ENCODE results near the gene CDCP1. TPM values are rescaled to one million over a fixed set of nuclear protein-coding genes. Genes with fewer than 3 reads are reported as not detected.

The CDCP1 gene
- total RNA-seq, 4 donors from 2014 or later: 77.4 to 85.6 (median 80.3) TPM

DNA sequence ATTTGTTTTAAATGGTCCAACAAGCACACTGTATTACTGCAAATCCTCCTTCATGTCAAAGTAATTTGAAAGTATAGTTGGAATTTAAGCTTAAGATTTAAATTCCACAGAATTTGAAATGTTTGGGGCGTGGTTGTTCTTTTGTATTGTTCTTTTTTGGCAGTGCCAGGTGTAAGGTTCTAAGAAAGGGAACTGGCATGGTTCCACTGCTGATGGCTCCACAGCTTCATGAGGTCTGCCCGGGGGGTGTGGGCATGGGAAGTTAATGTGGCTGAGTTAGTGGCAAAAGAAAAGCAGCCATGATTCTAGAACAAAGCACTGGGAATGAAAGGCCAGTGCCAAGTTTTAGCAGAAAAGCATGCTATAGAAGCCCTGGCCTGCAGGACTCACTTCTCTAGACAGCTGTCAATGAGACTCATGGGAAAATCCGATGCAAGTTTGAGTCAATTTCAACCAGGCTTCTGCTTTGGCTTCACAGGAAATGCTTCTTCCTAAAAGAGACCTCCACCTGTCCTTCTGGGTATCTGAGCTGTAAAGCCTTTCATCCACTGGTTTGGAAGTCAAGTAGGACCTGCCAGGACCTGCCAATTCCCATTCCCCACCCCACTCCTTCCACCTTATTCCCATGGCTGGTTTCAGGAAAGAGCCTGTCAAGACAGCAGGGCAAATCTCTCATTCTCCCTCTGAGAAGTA is 18.9 kb downstream of the CDCP1 start:
- Histone ChIP-seq H3K27me3 (no peaks in the 10 kb centered on the region), H3K27ac (no peak overlapping the region), H3K4me1 (peaks cover 39% of the 10 kb centered on the region), H3K9me3 (no peaks in the 10 kb centered on the region), H3K4me3 (no peak overlapping the region), H3K36me3 (no peaks in the 10 kb centered on the region)
- no peak for DNase-seq (ENCODE audit: low spot score in 2 of 2)
- WGBS: 42% methylated on average over 3 of the region's 3 CpGs
- TF ChIP-seq, protein P1, sequence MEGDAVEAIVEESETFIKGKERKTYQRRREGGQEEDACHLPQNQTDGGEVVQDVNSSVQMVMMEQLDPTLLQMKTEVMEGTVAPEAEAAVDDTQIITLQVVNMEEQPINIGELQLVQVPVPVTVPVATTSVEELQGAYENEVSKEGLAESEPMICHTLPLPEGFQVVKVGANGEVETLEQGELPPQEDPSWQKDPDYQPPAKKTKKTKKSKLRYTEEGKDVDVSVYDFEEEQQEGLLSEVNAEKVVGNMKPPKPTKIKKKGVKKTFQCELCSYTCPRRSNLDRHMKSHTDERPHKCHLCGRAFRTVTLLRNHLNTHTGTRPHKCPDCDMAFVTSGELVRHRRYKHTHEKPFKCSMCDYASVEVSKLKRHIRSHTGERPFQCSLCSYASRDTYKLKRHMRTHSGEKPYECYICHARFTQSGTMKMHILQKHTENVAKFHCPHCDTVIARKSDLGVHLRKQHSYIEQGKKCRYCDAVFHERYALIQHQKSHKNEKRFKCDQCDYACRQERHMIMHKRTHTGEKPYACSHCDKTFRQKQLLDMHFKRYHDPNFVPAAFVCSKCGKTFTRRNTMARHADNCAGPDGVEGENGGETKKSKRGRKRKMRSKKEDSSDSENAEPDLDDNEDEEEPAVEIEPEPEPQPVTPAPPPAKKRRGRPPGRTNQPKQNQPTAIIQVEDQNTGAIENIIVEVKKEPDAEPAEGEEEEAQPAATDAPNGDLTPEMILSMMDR (IDR thresholded peaks at IDR 0.05): no peak
- TF ChIP-seq EP300 (IDR thresholded peaks at IDR 0.05): no peak
- TF ChIP-seq POLR2A (IDR thresholded peaks at IDR 0.05): no peak
- TF ChIP-seq POLR2AphosphoS5 (IDR thresholded peaks at IDR 0.05): no peak

DNA sequence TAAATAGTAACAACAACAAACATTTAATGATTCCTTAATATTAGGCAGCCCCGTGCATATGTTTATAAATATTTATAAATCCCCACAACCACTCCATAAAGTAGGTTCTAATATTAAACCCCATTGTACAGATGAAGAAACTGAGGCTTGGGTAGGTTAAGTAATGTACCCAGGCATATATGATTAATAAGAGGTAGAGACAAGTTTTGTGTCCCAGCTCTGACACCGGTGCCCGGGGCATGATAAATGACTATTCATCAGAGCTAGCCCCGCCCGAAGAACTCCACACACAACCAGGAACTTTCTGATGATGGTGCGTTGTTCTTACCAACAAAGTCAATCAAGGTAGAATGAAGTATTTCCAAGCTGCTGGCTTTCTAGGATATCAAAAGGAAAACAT is 19.4 kb downstream of the CDCP1 start:
- WGBS: 74% methylated on average over 6 of the region's 6 CpGs
- no peak overlapping the region for H3K4me3 ChIP-seq
- H3K27me3 ChIP-seq: no peaks in the 10 kb centered on the region
- no peak overlapping the region for H3K27ac ChIP-seq
- TF ChIP-seq, protein P1 (IDR thresholded peaks at IDR 0.05): no peak
- TF ChIP-seq POLR2A (IDR thresholded peaks at IDR 0.05): no peak
- no peak for TF ChIP-seq EP300 (IDR thresholded peaks at IDR 0.05)
- no peak for TF ChIP-seq POLR2AphosphoS5 (IDR thresholded peaks at IDR 0.05)
- H3K4me1 ChIP-seq: peaks cover 39% of the 10 kb centered on the region
- no peaks in the 10 kb centered on the region for H3K36me3 ChIP-seq
- H3K9me3 ChIP-seq: no peaks in the 10 kb centered on the region
- DNase-seq (ENCODE audit: low spot score in 2 of 2): no peak

DNA sequence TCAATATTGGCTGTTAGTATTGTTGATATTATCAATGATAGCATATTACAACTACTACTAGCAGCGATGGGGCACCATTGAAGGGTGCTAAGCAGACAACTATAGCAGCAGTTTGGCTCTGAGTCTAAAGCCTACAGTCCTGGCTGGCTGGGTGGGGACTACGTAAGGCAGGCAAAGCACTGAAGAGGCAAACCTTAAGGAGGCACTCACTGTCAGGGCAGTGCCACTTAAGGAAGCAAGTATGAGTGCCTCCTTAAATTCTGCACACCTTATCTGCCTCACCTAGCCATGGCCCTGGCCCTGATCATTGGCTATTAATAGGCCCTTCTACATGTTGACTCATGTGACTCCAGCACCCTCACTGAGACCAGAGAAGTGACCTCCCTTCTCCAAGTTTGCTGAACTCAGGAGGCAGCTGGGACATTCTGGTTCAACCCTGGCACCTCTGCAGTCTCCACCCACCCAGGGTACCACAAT is 20.6 kb downstream of the CDCP1 start:
- WGBS: 62% methylated on average over 2 of the region's 2 CpGs
- TF ChIP-seq POLR2A (IDR thresholded peaks at IDR 0.05) (no peak), EP300 (IDR thresholded peaks at IDR 0.05) (no peak), POLR2AphosphoS5 (IDR thresholded peaks at IDR 0.05) (no peak)
- TF ChIP-seq, protein P1 (IDR thresholded peaks at IDR 0.05): no peak
- Histone ChIP-seq H3K27ac (no peak overlapping the region), H3K4me1 (peaks cover 40% of the 10 kb centered on the region), H3K36me3 (no peaks in the 10 kb centered on the region), H3K4me3 (no peak overlapping the region), H3K27me3 (no peaks in the 10 kb centered on the region), H3K9me3 (no peaks in the 10 kb centered on the region)
- no peak for DNase-seq (ENCODE audit: low spot score in 2 of 2)

DNA sequence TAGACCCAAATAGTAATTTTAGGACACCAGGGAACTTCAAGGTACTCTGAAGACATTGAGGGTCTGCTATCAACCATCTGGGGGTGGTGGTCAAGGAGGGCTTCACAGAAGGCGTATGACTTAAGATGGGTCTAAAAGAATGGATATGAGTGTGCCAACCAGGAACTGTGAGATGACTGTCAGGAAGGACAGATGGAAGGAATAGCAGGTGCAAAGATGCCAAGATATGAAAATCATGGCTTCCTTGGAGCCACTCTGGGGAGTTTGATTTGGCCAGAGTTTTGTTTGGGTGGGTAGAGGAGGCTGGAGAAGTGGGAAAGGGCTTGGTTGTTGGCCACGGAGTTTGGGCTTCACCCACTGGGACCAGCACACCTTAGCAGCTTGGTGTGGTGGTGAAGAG is 21.2 kb downstream of the CDCP1 start:
- Histone ChIP-seq H3K9me3 (no peaks in the 10 kb centered on the region), H3K27ac (no peak overlapping the region), H3K4me1 (peaks cover 46% of the 10 kb centered on the region), H3K36me3 (no peaks in the 10 kb centered on the region), H3K4me3 (no peak overlapping the region), H3K27me3 (no peaks in the 10 kb centered on the region)
- WGBS: 23% methylated on average over 2 of the region's 2 CpGs
- no peak for TF ChIP-seq POLR2A (IDR thresholded peaks at IDR 0.05)
- no peak for TF ChIP-seq EP300 (IDR thresholded peaks at IDR 0.05)
- TF ChIP-seq, protein P1 (IDR thresholded peaks at IDR 0.05): no peak
- no peak for TF ChIP-seq POLR2AphosphoS5 (IDR thresholded peaks at IDR 0.05)
- DNase-seq (ENCODE audit: low spot score in 2 of 2): no peak

DNA sequence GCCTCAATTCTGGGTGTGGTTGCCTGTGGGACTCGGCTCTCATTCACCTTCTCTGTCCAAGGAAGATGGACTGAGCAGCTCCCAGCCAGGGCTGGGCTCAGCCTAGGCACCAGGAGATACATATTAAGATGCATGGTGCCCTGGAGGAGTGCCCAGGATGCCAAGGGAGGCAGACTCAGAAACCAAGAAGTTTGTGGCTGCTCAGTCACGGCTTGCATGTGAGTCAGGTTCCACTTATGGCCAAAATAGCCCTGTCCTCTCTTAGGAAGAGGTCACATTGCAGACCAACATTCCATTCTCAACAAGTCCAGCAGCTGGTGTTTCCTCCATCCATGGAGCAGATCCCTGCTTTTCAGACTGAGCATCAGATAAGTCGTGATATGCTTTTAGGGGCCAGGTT is 21.8 kb downstream of the CDCP1 start:
- Histone ChIP-seq H3K36me3 (no peaks in the 10 kb centered on the region), H3K4me3 (no peak overlapping the region), H3K27me3 (no peaks in the 10 kb centered on the region), H3K4me1 (peaks cover 48% of the 10 kb centered on the region), H3K9me3 (no peaks in the 10 kb centered on the region), H3K27ac (no peak overlapping the region)
- TF ChIP-seq POLR2A (IDR thresholded peaks at IDR 0.05) (no peak), POLR2AphosphoS5 (IDR thresholded peaks at IDR 0.05) (no peak), EP300 (IDR thresholded peaks at IDR 0.05) (no peak)
- TF ChIP-seq, protein P1 (IDR thresholded peaks at IDR 0.05): no peak
- 53% methylated on average over 3 of the region's 3 CpGs for WGBS
- DNase-seq (ENCODE audit: low spot score in 2 of 2): no peak
